BJ (cell line): ENCODE measurements around the gene GABPB2. TPM values are rescaled to one million over a fixed set of nuclear protein-coding genes. Genes with fewer than 3 reads are reported as not detected.

ENCODE experiments used
- CTCF ChIA-PET: fragments of 350-600 bp; formaldehyde crosslinking; extraction: SDS; loops from one replicate; lab custom pipeline; 2021; ENCODE audit warnings: antibody characterized with exemption, inconsistent platforms; lab: Yijun Ruan, JAX
- POLR2A ChIA-PET: fragments of 300-600 bp; sonication (Branson Sonifier 250); formaldehyde crosslinking; extraction: SDS; loops from one replicate; lab custom pipeline; 2021; ENCODE audit warnings: antibody characterized with exemption; lab: Charles Lee
- DNase-seq: peaks from one replicate; pipeline ENCODE4 v3.0.0-alpha.2; 2011; ENCODE audit warnings: low read depth
- H3K27me3 ChIP-seq: 2 replicates; pipeline ENCODE4 v1.6.0; 2011; ENCODE audit warnings: low read length; ENCODE audit not compliant: control insufficient read depth, insufficient read depth
- H3K36me3 ChIP-seq: 2 replicates; pipeline ENCODE4 v1.5.1; 2011; ENCODE audit warnings: low read length; ENCODE audit not compliant: control insufficient read depth, insufficient read depth
- H3K4me3 ChIP-seq: 2 replicates; pipeline ENCODE4 v1.5.1; 2011; ENCODE audit warnings: low read depth, mild to moderate bottlenecking, control low read depth, low read length
- CTCF ChIP-seq: IDR thresholded peaks from 2 replicates; pipeline ENCODE4 v1.5.1; 2011; ENCODE audit warnings: low read depth, mild to moderate bottlenecking, control low read depth, inconsistent platforms, low read length, moderate library complexity; ENCODE audit not compliant: insufficient read depth
- polyA plus RNA-seq: library from polyadenylated mRNA; depleted of rRNA; stranded (reverse); fragments of >200 nt; gene quantifications from 2 replicates; pipeline ENCODE4 v1.2.3, GENCODE V29; 2011

GABPB2 gene
- polyA plus RNA-seq, 1 experiment: 16.7 TPM

- DNase-seq: no peak
- Histone ChIP-seq H3K4me3 (no peak overlapping the region), H3K36me3 (peaks cover 21% of the 10 kb centered on the region), H3K27me3 (no peaks in the 10 kb centered on the region)
- ChIA-PET CTCF (interaction anchor here (0.6 to 1.3 kb wide), 3 partner anchors 9 to 129 kb away, joined by 3 to 5 read pairs (median 4); partner anchors contain the start of gene MLLT11), POLR2A (interaction anchor here (0.6 kb wide), 1 partner anchor 14 kb away, joined by 3 read pairs; no protein-coding TSS in a partner anchor)
- no peak for TF ChIP-seq CTCF
Measured at GRCh38 chr1:151051356-151052009, 19.1 kb upstream of the GABPB2 start.

- peaks cover 21% of the 10 kb centered on the region for H3K36me3 ChIP-seq
- ChIA-PET CTCF (interaction anchor here (0.9 kb wide), 1 partner anchor 49 kb away, joined by 3 read pairs; no protein-coding TSS in a partner anchor), POLR2A (no interaction called here)
Measured at GRCh38 chr1:151054971-151055547, 15.5 kb upstream of the GABPB2 start.

GRCh38 chr1:151055581-151055980, 15.0 kb upstream of the GABPB2 start:
- TF ChIP-seq CTCF: no peak
- CTCF ChIA-PET: interaction anchor here (0.9 kb wide), 1 partner anchor 50 kb away, joined by 3 read pairs; no protein-coding TSS in a partner anchor
- H3K36me3 ChIP-seq: peaks cover 21% of the 10 kb centered on the region

More at GRCh38 chr1:151054971-151055547, 15.5 kb upstream of the GABPB2 start:
- H3K4me3 ChIP-seq: no peak overlapping the region
- TF ChIP-seq CTCF: no peak
- no peak for DNase-seq
- no peaks in the 10 kb centered on the region for H3K27me3 ChIP-seq

GRCh38 chr1:151056149-151056548, 14.4 kb upstream of the GABPB2 start:
- POLR2A ChIA-PET: no interaction called here
- H3K4me3 ChIP-seq: no peak overlapping the region
- DNase-seq: no peak

More at GRCh38 chr1:151055581-151055980, 15.0 kb upstream of the GABPB2 start:
- Histone ChIP-seq H3K4me3 (no peak overlapping the region), H3K27me3 (no peaks in the 10 kb centered on the region)
- POLR2A ChIA-PET: no interaction called here
- no peak for DNase-seq

More at GRCh38 chr1:151056149-151056548, 14.4 kb upstream of the GABPB2 start:
- no peaks in the 10 kb centered on the region for H3K27me3 ChIP-seq
- CTCF ChIA-PET: no interaction called here
- TF ChIP-seq CTCF: no peak
- H3K36me3 ChIP-seq: peaks cover 21% of the 10 kb centered on the region
